Measurements from ENCODE around the gene MAPKAPK3.

- TF ChIP-seq, protein P1, sequence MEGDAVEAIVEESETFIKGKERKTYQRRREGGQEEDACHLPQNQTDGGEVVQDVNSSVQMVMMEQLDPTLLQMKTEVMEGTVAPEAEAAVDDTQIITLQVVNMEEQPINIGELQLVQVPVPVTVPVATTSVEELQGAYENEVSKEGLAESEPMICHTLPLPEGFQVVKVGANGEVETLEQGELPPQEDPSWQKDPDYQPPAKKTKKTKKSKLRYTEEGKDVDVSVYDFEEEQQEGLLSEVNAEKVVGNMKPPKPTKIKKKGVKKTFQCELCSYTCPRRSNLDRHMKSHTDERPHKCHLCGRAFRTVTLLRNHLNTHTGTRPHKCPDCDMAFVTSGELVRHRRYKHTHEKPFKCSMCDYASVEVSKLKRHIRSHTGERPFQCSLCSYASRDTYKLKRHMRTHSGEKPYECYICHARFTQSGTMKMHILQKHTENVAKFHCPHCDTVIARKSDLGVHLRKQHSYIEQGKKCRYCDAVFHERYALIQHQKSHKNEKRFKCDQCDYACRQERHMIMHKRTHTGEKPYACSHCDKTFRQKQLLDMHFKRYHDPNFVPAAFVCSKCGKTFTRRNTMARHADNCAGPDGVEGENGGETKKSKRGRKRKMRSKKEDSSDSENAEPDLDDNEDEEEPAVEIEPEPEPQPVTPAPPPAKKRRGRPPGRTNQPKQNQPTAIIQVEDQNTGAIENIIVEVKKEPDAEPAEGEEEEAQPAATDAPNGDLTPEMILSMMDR (IDR thresholded peaks at IDR 0.05 in 4 of 5, conservative IDR thresholded peaks at IDR 0.05 in 1 of 5): no peak
- TF ChIP-seq POLR2A (IDR thresholded peaks at IDR 0.05): no peak
Measured at GRCh38 chr3:50665081-50665840, 48.3 kb downstream of the MAPKAPK3 start.
